GM19240 (cell line): ENCODE measurements around the gene JPT1.

Experiments used
- DNase-seq: peaks from one replicate; pipeline ENCODE4 v3.0.0; 2011; ENCODE audit warnings: low spot score; ENCODE audit not compliant: insufficient read length

JPT1 gene

DNA sequence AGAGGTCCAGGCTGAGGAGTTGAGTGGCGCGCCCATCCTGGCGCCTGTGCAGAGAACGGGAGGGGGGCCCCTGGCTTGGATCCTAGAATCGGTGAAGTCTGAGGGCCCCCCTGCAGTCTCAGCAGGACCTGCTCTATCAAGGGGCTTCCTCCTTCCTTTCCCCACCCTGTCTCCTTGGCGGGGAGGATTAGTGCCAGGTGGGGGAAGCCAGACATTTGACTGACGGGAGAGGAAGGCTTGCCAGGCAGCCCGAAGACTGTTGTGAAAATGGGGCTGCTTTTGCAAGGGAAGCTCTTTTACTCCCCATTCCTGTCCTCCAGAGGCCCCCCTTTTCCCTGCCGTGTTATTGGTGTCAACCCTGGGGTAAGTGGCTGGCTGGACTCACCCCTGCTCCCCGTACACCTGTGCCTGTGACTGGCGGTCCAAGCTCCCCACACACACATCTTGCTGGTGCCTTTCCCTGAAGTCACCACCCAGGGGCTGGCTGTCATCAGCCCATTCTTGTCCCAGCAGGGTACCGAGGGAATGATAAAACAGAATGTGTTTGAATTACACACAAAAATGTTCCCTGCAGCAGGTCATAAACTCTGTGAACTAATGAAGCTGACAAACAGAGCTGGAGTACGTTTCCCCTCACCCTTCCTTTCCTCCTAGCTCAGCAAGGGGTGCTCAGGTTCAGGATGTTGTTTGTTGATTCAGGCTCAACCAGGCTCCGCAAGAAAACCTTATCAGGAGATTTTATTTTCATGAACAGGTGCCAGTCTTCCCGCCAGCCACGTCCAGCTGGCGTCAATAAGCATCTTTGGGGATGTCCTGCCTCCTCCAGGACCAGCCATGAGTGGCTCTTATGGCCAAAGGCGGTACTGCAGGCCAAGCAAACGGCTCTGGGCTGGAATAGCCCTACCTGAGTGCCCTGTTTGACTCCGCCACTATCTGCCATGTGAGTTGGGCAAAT, 48.9 kb downstream of the JPT1 start:
- peak; percentile 64 for DNase-seq

DNA sequence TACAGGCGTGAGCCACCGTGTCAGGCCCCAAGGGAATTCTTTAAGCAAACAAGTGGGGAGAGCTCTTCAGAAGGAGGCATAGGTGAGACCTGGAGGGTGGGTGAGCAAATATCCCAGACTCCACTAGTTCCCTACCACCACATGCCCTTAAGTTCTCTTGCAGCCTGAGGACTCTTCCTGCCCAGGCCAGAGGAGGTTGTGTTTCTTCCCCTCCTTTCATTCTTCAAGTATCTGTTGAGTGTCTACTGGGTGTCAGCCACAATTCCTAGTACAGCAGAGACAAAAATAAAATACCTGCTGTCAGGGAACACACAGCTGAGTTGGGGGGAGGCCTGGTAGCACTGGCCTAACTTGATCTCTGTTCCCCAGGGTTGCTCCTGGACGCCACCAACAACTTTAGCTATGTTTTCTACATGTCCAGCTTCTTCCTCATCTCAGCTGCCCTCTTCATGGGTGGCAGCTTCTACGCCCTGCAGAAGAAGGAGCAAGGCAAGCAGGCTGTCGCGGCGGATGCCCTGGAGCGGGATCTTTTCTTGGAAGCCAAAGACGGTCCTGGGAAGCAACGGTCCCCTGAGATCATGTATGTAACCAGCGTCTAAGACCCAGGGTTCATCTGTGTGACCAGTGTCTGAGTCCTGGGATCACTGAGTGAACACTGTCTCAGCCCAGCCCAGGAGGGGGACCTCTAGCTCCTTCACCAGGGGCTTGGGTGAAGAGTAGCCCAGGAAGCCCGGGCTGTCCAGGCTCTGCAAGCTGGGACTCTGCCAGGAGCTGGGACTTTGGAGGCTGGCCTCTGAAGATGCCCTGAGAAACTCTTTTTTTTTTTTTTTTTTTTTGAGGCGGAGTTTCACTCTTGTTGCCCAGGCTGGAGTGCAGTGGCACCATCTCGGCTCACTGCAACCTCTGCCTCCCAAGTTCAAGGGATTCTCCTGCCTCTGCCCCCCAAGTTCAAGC, 50.4 kb downstream of the JPT1 start:
- no peak for DNase-seq

DNA sequence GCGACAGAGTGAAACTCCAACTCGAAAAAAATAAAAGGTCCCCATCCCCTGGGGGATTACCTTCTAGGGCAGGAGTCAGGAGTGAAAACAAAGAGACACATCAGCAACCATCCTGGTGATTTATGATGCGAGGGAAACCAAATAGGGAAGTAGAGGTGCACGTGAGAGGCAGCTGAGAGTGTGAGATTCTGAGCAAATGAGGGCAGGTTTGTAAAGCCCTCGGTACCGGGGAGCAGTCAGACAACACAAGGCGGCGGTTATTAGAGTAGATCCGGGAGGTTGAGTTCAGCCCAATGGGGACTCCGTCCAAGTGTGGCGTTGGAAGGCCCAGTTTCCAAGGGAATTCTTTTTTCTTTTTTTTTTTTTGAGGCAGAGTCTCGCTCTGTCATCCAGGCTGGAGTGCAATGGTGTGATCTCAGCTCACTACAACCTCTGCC, 51.9 kb downstream of the JPT1 start:
- no peak for DNase-seq

DNA sequence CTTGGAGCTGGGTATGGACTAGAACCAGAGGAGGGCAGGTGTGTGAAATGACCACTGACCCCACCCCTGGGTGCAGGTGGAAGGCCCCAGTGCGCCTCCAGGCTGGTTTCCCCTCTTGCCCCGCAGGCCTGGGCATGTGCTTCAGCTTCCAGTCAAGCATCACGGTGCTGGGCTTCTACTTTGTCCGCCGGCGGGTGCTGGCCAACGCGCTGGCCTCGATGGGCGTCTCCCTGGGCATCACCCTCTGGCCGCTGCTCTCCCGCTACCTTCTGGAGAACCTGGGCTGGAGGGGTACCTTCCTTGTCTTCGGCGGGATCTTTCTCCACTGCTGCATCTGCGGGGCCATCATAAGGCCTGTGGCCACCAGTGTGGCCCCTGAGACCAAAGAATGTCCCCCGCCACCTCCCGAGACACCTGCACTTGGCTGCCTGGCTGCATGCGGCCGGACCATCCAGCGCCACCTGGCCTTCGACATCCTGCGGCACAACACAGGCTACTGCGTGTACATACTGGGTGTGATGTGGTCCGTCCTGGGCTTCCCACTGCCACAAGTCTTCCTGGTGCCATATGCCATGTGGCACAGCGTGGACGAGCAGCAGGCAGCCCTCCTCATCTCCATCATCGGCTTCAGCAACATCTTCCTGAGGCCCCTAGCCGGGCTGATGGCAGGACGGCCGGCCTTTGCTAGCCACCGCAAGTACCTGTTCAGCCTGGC, 54.3 kb downstream of the JPT1 start:
- no peak for DNase-seq

DNA sequence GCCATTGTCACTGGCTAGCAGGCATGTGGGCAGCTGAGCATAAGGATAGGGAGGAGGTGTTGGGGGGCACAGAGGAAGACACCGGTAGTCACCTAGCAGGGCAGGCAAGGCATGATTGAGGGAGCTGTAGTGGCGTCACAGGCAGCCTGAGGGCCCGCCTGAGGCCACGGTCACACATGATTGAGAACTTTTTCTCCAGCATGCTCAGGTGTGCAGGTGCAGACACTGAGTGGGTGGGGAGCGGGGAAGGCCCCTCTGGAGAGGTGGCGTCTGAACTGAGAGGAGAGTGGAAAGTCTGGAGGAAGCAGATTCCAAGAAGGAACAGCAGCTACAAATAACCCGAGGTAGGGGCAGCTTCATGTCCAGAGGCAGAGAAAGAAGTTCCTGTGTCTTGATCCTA, 55.5 kb downstream of the JPT1 start:
- DNase-seq = no peak

DNA sequence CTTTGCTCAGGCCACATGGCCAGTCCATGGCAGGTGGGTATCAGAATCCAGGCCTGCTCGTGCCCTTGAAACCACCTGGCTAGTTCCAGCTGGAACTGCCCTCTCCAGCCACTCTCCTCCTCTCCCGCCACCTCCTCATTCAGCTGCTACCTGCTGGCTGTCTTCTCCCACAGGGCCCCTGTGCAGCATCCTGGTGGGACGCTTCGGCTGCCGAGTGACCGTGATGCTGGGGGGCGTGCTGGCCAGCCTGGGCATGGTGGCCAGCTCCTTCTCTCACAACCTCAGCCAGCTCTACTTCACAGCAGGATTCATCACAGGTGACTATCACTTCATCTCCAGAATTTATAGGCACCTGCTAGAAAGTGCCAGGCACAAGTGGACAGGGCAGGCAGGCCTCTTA, 56.4 kb downstream of the JPT1 start:
- DNase-seq = no peak

DNA sequence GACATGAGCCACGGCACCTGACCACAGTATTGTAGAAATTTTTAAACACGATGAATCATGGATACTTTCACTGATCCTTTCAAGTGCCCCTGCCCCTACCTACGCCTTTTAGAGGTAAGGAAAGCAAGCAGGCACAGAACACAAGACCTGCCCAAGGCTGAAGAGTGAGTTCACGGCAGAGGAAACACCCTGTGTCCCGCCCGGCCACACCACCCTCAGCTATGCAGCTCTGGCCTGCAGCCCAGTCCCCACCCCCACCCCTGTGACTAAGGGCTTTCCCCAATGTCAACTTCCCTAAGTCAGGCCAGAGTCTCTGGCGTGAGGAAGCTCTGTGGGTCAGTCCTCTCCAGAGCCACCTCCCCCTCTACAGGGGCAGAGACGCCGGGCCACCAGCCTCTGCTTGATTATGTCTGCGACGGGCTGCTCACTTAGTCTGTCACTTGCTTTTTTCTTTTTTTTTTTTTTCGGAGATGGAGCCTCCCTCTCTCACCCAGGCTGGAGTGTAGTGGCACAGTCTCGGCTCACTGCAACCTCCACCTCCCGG, 58.2 kb downstream of the JPT1 start:
- DNase-seq = no peak

DNA sequence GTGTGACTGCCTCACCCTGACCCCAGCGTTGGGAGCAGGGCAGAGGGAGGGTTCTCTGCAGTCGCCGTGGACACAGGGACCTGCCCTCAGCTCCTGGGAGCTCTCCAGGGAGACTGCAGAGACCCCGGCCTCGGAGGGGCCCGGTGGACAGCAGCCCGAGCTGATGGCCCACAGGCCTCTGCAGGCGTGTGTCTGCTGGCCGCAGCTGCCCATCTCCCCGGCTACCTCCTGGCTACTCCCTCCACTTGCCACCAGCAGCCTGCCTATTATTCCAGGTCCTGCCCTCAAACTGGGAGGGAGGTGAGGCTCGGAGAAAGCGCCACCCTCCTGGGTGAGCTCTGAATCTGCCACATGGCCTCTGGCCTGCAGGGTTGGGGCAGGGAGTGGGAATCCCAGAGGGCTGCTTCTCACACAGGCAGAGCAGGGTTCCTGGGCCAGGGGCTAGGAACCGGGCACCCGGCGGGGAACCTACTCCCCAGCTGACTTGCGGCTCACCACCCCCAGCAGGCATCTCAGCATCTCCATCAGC, 59.4 kb downstream of the JPT1 start:
- no peak for DNase-seq

DNA sequence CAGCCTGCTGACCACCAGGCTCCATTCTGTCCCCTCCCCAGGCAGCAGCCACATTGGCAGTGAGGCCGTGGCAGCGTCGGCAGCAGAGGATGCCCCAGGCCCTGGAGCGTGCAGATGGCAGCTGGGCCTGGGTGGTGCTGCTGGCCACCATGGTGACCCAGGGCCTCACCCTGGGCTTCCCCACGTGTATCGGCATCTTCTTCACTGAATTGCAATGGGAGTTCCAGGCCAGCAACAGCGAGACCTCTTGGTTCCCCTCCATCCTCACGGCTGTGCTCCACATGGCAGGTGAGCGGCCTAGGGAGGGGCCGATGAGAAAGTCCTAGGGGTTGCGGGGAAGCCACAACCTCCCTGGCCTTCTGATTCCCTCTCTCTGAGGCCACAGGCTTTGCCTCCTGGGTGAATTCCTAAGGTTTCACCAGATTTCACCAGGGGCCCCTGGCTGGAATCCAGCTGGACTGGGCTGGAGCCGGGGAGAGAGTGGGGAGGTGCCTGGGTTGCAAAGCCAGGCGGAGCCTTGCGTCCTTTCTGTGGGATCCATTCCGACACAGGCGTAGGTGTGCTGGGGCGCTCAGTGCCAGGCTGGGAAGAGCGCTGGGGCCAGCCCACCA, 60.7 kb downstream of the JPT1 start:
- no peak for DNase-seq

DNA sequence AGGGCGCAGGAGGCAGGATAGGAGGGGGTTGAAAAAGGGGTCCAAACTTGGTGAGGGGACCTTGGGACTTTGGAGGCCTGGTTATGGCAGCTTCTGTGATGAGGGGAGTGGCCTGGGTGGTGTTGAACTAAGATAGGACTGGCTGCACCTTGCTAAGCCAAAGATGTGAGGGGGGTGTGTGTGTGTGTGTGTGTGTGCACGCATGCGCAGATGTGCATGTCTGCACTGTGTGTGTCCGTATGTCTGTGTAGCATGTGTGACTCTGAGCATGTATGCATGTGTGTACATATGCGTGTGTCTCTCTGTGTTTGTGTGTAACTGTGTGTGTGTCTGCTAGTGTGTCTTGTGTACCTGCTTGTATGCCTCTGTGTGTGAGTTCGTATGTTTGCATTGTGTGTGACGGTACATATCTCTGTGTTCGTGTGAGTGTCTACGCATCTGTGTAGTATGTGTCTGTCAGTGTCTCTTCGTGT, 62.4 kb downstream of the JPT1 start:
- no peak for DNase-seq

DNA sequence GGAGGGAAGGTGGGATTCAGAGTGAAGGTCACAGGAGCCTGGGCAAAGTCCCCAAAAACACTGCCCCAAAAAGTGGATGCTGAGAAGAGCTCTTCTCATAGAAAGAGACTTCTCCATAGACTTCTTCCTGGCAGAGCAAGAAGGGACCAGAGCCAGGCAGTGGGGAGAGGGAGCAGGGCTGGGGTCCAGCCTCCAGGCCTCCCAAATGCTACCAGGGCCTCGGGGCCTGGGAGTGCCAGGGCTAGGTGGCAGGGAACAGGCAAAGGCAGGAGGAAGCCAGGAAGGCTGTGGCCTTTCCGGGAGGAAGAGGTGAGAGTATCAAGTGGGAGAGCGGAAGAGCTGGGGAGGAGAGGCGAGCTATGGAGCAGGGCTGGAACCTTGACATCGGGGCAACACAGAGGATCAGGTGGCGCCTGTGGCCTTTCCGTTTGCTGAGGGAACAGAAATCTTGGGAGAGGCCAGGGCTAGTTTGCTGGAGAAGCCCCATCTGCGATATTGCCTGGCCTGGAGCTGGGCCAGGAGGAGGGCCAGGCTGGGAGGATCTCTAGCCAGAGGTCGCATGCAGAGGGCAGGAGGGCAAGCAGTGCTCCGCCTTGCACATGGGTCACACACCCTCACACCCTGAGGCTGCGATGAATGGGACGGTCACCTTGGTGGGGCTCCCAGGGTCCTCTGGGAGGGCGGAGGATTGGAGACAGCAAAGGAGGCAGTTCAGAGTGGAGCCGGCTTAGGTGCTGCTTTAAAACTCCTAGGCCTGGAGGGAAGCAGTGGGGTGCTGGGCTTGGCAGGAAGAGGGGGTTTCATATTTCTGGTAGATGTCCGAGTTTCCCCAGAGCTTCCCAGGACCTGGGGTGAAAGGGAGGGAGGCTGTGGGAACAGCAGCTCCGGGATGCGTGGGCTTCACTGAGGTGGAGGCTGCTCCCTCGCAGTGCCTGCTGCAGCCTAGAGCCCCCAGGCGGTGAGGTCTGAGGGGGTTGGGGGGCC, 63.1 kb downstream of the JPT1 start:
- DNase-seq = no peak

DNA sequence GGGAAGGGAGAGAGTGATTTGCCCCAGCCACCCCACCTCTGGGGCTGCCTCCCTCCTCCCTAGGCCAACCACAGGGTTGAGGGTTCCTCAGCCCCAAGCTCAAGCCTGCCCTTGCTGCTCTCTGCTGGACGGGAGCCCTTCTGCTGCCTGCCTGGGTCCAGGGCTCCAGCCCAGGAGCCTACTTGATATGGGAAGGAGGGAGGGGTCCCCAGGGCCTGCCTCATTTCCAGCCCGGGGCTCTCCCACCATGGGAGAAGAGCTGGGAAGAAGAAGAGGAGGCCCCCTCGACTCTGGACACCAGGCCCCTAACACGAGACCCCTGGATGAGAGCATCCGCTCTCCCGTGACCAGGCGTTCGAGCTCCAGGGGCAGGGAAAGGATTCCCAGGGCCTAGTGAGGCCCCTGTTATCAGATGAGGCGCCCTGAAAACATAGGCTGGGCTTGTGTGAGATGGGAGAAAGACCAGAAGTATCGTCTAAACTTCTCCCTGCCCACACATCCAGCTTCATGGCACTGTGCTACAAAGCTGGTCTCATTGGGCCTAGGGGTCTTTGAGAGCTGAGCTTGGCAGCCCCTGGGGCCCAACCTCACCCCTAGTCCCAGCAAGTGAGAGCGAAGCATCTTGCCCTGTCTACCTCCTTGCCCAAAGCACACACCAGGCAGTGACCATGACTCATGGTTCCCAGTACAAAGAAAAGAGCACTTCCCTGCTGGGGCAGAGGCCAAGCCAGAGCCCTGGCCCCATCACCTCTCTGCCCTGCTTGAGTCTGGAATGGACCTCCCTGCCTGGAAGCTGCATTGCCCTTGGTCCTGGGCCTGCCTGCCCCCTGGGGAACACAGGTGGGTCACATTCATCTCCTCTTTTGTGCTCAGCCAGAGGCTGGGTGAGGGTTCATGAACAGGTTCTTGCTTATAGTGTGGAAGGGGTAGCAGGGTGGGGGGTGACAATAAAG, 65.6 kb downstream of the JPT1 start:
- no peak for DNase-seq

DNA sequence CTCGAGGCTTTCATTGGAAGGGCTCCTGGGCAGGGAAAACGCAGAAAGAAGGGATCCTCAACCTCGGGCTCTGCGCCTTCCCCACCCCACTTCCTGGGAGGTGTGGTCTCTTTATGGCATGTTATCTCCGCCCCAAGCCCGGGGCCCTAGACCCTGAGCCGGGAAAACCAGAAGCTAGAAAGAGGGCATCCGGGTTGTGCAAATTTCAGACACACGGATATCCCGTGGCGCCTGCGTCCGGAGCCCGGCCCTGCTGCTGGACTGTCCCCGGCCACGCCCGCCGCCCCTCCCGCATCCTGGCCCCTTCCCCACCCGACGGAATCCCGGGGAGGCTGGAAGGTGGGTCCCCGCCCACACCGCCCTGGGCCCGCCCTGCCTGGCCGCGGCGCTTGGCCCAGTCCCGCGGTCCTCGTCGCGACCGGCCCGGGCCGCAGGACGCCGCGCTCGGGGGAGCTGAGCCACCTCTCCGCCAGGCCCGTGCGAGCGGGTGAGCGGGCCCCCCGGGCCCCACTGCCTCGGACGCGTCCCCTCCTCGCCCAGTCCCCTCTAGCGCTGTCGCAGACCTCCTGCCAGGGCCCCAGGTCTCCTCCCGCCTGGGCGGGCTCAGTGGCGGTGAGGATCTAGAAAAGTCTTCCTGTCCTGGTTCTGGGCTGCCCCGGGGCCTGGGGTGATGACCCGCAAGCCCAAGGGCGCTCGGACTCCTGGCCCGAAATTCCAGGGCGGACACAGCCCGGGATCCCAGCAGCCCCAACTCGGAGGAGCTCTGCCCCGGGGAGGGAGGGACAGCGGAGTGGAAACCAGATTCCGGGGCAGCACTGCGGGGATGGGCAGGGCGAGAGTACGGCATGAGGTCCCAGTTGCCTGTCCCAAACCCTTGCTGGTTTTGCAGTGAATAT, 66.5 kb downstream of the JPT1 start, which contains the start of gene SLC16A5:
SLC16A5 (plus strand) TSS at position 397 of the 896 bp plus-strand sequence. CDS start 5,683 bp downstream, outside the sequence.
- no peak for DNase-seq

DNA sequence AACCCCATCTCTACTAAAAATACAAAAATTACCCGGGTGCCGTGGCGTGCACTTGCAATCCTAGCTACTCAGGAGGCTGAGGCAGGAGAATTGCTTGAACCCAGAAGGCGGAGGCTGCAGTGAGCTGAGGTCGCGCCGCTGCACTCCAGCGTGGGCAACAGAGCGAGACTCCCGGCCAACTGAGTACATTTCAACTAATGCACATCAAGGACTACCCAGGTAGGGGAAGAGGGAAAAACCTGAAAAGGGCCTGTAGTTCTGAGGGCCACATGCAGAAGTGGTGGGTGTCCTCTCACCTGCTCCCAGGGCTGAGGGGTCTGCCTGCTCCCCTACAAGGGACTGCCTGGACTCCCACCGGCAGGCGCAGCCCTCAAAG, 67.1 kb downstream of the JPT1 start:
- DNase-seq = no peak

DNA sequence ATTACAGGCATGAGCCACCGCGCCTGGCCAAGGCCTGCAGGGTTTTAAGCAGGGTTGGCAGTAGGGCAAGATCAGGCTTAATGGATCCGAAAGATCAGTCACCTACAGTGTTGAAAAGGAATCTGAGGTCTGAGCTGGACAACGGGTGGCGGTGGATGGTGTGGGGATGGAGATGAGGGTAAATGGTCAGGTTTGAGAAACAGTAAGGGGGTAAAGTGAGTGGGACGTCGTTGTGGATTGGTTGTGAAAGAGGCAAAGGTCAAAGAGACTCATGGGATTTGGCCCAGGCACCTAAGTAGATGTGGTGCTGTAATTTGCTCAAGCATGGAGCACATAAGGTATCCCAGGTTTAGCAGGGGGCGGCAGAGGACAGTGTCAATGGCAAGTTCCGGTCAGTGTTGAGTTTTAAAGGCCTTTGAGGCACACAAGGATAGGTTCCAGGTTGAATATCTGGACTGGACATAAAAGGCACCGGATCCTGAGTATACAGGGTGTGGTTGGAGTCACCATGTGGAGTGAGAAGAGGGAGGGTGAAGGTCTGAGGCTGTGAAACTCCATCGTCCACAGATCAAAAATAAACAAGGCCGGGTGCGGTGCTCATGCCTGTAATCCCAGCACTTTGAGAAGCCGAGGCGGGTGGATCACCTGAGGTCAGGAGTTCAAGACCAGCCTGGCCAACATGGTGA, 67.7 kb downstream of the JPT1 start:
- DNase-seq = no peak
